Ascending aorta (tissue), 2 donors: ENCODE measurements around the gene ATXN1. TPM values are rescaled to one million over a fixed set of nuclear protein-coding genes. Genes with fewer than 3 reads are reported as not detected.
A peak's percentile ranks its signal among the peaks of the same experiment; 100 is the strongest.

ENCODE experiments used
- DNase-seq, 2 donors: peaks; one replicate each; pipeline ENCODE4 v3.0.0-alpha.2; 2019; ENCODE audit warnings: low spot score in 2 of 2
- H3K27ac ChIP-seq, 2 donors: fragments of 200-600 bp; sonication (generic); one replicate each; pipeline ENCODE4 v1.5.1; 2016 to 2017; ENCODE audit warnings: mild to moderate bottlenecking in 1 of 2
- H3K27me3 ChIP-seq: fragments of 200-600 bp; sonication (generic); one replicate; pipeline ENCODE4 v1.5.1; 2017
- H3K36me3 ChIP-seq, 2 donors: fragments of 200-600 bp; sonication (generic); one replicate each; pipeline ENCODE4 v1.5.1; 2016
- H3K4me1 ChIP-seq, 2 donors: fragments of 200-600 bp; sonication (generic); one replicate each; pipeline ENCODE4 v1.5.1; 2016 to 2017; ENCODE audit warnings: mild to moderate bottlenecking in 1 of 2
- H3K4me3 ChIP-seq, 2 donors: fragments of 200-600 bp; sonication (generic); one replicate each; pipeline ENCODE4 v1.5.1; 2016 to 2017; ENCODE audit warnings: mild to moderate bottlenecking in 1 of 2
- H3K9me3 ChIP-seq, 2 donors: fragments of 200-600 bp; sonication (generic); one replicate each; pipeline ENCODE4 v1.5.1; 2016
- intact Hi-C: fragments of 100-400 bp; cut with DNase I; formaldehyde crosslinking; loops from one replicate; pipeline ENCODE4 v1.15.1; 2023
- total RNA-seq: library from RNA; depleted of rRNA; stranded (reverse); fragments of >200 nt; gene quantifications from one replicate; pipeline ENCODE4 v1.1.0, GENCODE V29; 2016
- TF ChIP-seq, protein P1 (sequence below), 3 experiments: fragments of 200-600 bp in 2 of 3; fragments of 450-650 bp in 1 of 3; sonication (generic) in 2 of 3; IDR thresholded peaks; one replicate each; pipeline ENCODE4 v1.5.1; 2016 to 2019; ENCODE audit warnings: antibody characterized with exemption in 3 of 3, mild to moderate bottlenecking in 1 of 3, moderate library complexity in 1 of 3

ATXN1 gene
- total RNA-seq, 1 donor from 2014 or later, result 68.3 TPM

DNA sequence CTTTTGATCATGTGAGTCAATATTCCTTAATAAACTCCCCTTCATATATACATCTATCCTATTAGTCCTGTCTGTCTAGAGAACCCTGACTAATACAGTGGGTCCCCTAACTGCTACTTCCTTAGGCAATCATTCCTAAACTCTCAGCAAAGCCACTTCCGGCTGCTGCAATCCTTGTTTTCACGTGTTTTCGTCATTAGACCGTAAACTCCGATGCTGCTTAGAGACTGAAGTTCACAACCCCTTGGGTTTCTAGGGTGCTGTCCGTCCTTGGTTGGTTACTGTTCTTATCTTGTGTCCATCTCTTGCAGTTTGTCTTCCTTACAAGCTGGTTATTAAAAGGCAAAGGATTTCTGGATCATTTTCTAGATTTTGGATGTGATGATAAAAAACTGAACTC, 416.5 kb downstream of the ATXN1 start:
- TF ChIP-seq, protein P1, sequence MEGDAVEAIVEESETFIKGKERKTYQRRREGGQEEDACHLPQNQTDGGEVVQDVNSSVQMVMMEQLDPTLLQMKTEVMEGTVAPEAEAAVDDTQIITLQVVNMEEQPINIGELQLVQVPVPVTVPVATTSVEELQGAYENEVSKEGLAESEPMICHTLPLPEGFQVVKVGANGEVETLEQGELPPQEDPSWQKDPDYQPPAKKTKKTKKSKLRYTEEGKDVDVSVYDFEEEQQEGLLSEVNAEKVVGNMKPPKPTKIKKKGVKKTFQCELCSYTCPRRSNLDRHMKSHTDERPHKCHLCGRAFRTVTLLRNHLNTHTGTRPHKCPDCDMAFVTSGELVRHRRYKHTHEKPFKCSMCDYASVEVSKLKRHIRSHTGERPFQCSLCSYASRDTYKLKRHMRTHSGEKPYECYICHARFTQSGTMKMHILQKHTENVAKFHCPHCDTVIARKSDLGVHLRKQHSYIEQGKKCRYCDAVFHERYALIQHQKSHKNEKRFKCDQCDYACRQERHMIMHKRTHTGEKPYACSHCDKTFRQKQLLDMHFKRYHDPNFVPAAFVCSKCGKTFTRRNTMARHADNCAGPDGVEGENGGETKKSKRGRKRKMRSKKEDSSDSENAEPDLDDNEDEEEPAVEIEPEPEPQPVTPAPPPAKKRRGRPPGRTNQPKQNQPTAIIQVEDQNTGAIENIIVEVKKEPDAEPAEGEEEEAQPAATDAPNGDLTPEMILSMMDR (IDR thresholded peaks at IDR 0.05), result no peak
- Histone ChIP-seq H3K27me3 (no peaks in the 10 kb centered on the region), H3K4me3 (no peak overlapping the region), H3K27ac (no peak overlapping the region), H3K9me3 (no peaks in the 10 kb centered on the region), H3K4me1 (peaks cover 6% of the 10 kb centered on the region in 2 donors), H3K36me3 (no peaks in the 10 kb centered on the region)
- no peak for DNase-seq
- intact Hi-C loops, result no loop called here

DNA sequence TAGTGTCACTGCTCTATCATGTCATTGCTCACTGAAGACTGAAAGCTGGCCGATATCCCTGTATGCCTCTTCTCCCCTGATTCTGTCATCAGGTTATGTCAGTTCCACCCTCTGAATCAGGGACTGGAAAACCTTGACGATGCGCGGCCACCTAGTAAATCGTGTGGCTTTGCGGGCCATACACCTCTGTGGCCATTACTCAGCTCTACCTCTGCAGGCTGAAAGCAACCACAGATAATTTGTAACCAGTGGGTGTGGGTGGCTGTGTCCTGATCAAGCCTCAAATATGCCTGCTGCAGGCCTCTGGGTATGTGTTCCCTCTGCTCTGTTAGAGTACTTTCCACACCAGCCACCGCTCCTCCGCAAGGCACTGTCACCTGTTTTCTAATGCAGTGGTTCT, 417.7 kb downstream of the ATXN1 start:
- Histone ChIP-seq H3K4me1 (peaks cover 6 to 13% of the 10 kb centered on the region in 2 donors), H3K27ac (no peak overlapping the region), H3K36me3 (no peaks in the 10 kb centered on the region), H3K27me3 (no peaks in the 10 kb centered on the region), H3K9me3 (no peaks in the 10 kb centered on the region), H3K4me3 (no peak overlapping the region)
- DNase-seq, result no peak
- TF ChIP-seq, protein P1 (IDR thresholded peaks at IDR 0.05), result no peak
- intact Hi-C loops, result no loop called here

DNA sequence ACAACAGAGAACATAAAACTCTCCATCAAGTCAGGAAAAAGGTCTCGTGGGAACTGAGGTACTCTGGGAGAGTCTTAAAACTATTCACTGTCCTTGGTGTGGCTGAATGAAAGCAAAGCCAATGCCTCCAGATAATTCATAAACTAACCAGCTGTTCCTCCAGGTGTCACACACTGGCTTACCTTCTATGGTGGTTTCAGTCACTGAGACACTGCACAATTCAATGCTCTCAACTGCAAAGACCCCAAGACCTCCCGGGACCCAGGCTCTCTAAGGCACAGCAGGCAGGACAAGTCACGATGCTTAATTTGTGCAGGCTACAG, 422.0 kb downstream of the ATXN1 start:
- TF ChIP-seq, protein P1 (IDR thresholded peaks at IDR 0.05), result no peak
- no peak for DNase-seq
- Histone ChIP-seq H3K27ac (no peak overlapping the region), H3K4me1 (peaks cover 0 to 32% of the 10 kb centered on the region in 2 donors), H3K4me3 (no peak overlapping the region), H3K36me3 (no peaks in the 10 kb centered on the region), H3K27me3 (no peaks in the 10 kb centered on the region), H3K9me3 (no peaks in the 10 kb centered on the region)
- intact Hi-C loops, result loop anchor here (10.0 kb wide), 1 partner anchor 696 kb away; no protein-coding TSS in a partner anchor

DNA sequence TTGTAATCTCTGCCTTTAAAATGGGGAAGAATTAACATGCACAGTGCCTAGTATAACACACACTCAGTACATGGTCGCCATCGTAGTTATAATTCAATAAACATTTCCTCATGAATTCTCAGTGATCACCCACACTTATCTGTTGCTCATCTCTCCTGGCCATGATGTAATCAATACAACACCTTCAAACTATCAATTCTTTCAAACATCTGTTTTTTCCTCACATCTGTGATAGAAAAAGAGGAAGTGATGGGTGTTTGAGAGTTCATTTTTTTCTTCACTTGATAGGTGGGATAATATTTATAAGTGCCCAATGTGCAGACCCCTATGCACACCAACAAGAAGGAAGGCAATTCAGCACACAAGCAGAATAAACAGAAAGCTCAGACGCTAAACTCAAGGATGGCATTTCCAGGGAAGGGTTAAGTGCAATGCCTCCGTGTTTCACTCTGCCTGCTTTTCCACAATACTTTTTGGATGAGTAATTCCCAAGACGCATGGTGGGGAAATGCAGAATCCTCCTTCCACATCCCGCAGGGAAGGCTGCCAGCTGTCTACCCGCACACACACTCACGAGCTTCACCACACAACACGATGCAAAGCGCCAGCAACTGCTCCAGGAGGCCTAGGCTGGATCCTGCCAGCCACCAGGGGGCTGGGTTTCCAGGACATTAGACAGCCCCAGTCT, 422.5 kb downstream of the ATXN1 start:
- Histone ChIP-seq H3K4me1 (peaks cover 0 to 32% of the 10 kb centered on the region in 2 donors), H3K4me3 (no peak overlapping the region), H3K9me3 (no peaks in the 10 kb centered on the region), H3K27me3 (no peaks in the 10 kb centered on the region), H3K27ac (no peak overlapping the region), H3K36me3 (no peaks in the 10 kb centered on the region)
- intact Hi-C loops, result loop anchor here (10.0 kb wide), 1 partner anchor 696 kb away; no protein-coding TSS in a partner anchor
- DNase-seq, result peak in 1 of 2 donors; percentile 87
- TF ChIP-seq, protein P1 (IDR thresholded peaks at IDR 0.05), result peak; percentile 9 to 49 (median 21)

DNA sequence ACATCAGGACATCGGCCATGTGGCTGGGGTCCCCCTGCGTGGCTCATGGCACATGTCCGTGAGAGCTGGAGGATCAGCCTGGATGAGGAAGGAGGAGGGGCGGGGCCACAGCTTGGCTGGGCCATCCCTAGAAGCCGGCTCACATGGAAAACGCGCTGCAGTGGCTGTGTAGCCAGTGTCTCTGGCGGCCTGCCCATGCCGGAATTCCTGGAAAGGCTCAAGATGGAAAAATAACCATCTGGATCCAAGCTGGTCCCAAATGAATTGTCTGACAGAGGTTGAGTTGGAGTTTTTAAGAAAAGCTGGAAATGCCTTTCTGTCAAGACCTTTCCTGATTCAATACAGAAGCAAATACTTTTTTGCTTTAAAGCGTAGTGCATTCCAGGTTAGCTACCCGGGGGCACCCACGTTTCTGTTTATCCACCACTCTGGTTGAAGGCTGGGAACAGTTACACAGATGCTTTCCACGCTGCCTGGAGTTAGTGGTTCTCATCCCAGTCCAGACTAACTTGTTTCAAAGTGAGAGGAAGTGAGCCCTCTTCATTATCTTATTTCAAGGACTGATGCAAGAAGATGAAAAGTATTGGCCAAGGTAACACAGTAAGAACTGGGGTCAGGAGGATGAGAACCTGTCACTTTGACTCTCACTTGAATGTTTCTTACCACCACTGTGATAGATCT, 423.8 kb downstream of the ATXN1 start:
- no peaks in the 10 kb centered on the region for H3K27me3 ChIP-seq
- H3K4me3 ChIP-seq, result no peak overlapping the region
- no peaks in the 10 kb centered on the region for H3K9me3 ChIP-seq
- TF ChIP-seq, protein P1 (IDR thresholded peaks at IDR 0.05), result no peak
- peaks cover 0 to 32% of the 10 kb centered on the region in 2 donors for H3K4me1 ChIP-seq
- peak overlapping the region in 1 of 2 donors; percentile 8 for H3K27ac ChIP-seq
- H3K36me3 ChIP-seq, result no peaks in the 10 kb centered on the region
- DNase-seq, result peak; percentile 46 to 94
- intact Hi-C loops, result loop anchor here (10.0 kb wide), 1 partner anchor 697 kb away; no protein-coding TSS in a partner anchor
